Activated CD4-positive, alpha-beta T cell treated with anti-CD3 and anti-CD28 coated beads, Interleukin-2, Interleukin-6, amounts not matched to agents 100 ng/mL and 50 ng/mL, durations not matched to agents 16 hours and 8 hours (primary cell): Measurements from ENCODE around the gene ULBP3.
"Not testable (repeated sequence)": the region's sequence is repeated elsewhere in the genome, so short reads cannot be mapped to it uniquely, and the experiment has no call there.

Source experiments
- DNase-seq: peaks from one replicate; pipeline ENCODE4 v3.0.0-alpha.2; 2020

The ULBP3 gene

GRCh38 chr6:150013785-150014622 is 54.9 kb downstream of the ULBP3 start:
- not testable (repeated sequence) for DNase-seq

- not testable (repeated sequence) for DNase-seq
Observed at GRCh38 chr6:150012846-150013784, 55.8 kb downstream of the ULBP3 start.
